GM18951 (cell line): ENCODE measurements around the gene BOLA3.

Experiments used
- POLR2A ChIP-seq: IDR thresholded peaks from 4 replicates; pipeline ENCODE4 v1.6.1; 2011; ENCODE audit warnings: mild to moderate bottlenecking; ENCODE audit not compliant: insufficient read length, insufficient read depth; ENCODE audit errors: extremely low read depth
- in situ Hi-C: fragments of 300-500 bp; cut with MboI; formaldehyde crosslinking; loops from one replicate; pipeline ENCODE4 v1.12.0; 2022; ENCODE audit warnings: low sequenced_read_pairs, mixed read lengths, inconsistent platforms; ENCODE audit not compliant: unreplicated experiment

The BOLA3 gene

DNA sequence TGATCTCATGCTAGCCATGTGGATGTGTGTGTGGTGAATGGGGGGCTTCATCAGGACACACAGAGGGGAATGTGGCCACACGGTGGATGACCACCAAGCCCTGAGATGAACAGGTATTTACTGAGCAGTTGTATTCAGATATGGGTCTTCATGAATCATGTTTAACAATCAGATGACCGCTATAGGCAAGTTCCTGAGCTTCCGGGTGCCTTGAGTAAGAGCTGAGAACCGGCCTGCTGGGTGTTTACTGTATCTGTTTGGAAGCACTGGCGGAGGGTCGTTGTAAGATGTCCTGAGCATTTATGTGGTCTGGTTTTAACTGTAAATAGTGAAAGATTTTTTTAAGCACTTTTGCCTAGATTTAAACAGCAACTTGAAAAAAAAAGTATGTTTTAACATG, 43.9 kb downstream of the BOLA3 start:
- TF ChIP-seq POLR2A = no peak
- in situ Hi-C loops = no loop called here

DNA sequence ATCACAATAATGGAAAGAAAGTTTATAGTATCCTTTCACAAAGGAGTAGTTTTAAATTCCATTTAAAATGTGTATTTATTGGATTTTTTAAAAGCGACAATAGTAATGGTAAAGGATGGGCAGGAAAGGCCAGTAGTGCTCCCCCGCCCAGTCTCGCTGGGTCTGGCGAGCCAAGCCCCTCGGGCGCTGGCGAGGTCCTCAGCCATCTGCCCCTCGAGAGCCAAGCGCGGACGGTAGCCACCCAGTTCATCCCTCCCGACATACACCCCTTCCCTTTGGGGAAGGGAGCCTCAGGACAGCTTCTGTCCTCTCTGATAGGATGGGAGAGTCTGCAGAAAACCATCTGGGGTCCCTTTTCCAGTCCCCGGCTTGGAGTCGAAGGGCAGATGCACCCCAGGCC, 45.2 kb downstream of the BOLA3 start:
- in situ Hi-C loops = no loop called here
- no peak for TF ChIP-seq POLR2A

DNA sequence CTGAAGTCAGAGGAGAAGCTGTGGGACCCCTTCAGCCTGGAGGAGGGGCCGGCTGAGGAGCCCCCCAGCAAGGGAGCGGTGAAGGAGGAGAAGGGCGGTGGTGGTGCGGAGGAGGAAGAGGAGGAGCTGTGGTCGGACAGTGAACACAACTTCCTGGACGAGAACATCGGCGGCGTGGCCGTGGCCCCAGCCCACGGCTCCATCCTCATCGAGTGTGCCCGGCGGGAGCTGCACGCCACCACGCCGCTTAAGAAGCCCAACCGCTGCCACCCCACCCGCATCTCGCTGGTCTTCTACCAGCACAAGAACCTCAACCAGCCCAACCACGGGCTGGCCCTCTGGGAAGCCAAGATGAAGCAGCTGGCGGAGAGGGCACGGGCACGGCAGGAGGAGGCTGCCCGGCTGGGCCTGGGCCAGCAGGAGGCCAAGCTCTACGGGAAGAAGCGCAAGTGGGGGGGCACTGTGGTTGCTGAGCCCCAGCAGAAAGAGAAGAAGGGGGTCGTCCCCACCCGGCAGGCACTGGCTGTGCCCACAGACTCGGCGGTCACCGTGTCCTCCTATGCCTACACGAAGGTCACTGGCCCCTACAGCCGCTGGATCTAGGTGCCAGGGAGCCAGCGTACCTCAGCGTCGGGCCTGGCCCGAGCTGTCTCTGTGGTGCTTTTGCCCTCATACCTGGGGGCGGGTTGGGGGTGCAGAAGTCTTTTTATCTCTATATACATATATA, 46.0 kb downstream of the BOLA3 start:
- in situ Hi-C loops = no loop called here
- TF ChIP-seq POLR2A = no peak

DNA sequence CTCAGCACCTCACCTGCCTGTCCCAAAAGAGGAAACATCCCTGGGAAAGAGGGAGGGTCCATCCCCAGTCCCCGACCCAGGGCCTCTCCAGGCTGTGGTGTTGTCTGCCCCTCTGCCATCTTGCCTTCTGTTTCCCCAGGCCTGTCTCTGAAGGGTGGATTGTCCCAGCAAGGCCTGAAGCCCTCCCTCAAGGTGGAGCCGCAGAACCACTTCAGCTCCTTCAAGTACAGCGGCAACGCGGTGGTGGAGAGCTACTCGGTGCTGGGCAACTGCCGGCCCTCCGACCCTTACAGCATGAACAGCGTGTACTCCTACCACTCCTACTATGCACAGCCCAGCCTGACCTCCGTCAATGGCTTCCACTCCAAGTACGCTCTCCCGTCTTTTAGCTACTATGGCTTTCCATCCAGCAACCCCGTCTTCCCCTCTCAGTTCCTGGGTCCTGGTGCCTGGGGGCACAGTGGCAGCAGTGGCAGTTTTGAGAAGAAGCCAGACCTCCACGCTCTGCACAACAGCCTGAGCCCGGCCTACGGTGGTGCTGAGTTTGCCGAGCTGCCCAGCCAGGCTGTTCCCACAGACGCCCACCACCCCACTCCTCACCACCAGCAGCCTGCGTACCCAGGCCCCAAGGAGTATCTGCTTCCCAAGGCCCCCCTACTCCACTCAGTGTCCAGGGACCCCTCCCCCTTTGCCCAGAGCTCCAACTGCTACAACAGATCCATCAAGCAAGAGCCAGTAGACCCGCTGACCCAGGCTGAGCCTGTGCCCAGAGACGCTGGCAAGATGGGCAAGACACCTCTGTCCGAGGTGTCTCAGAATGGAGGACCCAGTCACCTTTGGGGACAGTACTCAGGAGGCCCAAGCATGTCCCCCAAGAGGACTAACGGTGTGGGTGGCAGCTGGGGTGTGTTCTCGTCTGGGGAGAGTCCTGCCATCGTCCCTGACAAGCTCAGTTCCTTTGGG, 47.2 kb downstream of the BOLA3 start:
- in situ Hi-C loops = no loop called here
- TF ChIP-seq POLR2A = no peak

DNA sequence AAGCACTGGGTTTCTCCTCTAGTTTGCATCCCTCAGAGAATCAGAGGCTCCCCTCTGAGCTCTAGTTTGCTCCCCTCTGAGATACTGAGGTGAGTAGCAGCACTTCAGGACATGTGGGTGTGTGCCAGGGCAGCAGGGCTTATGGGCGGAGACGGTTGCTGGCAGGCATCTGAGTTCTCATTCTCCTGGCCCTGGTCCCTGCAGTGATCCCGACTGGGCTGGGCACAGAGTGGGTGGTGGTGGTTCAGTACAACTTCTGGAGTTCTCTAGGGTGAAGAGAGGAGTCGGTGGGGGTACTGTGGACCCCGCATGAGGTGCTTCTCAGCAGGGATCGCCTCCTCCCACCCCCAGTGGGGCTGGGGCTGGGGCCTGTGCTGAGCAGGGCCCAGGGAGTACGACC, 47.9 kb downstream of the BOLA3 start:
- TF ChIP-seq POLR2A = no peak
- in situ Hi-C loops = no loop called here

DNA sequence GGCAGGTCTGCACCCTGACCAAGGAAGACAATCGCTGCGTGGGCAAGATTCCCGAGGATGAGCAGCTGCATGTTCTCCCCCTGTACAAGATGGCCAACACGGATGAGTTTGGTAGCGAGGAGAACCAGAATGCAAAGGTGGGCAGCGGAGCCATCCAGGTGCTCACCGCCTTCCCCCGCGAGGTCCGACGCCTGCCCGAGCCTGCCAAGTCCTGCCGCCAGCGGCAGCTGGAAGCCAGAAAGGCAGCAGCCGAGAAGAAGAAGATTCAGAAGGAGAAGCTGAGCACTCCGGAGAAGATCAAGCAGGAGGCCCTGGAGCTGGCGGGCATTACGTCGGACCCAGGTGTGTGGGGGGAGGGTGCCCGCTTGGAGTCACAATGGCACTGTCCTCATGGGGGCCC, 48.4 kb downstream of the BOLA3 start:
- in situ Hi-C loops = no loop called here
- no peak for TF ChIP-seq POLR2A

DNA sequence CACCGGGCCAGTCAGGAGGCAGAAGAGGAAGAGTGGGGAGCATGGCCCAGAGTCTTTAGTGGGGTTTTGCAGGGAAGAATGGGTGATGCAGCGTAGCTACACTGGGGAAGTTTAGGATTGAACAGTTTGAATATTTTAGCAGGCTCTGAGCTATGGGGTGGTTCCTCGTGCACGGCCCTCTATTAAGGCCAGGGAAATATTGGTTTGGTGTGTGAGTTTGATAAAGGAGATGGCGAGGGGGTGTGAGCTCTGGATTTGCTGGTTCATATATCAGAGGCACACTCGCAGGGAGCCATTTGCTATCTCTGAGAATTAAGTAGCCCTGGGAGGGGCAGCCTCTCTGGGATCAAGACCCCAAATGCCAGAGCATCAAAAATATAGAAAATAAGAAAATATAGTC, 50.1 kb downstream of the BOLA3 start:
- in situ Hi-C loops = no loop called here
- no peak for TF ChIP-seq POLR2A

DNA sequence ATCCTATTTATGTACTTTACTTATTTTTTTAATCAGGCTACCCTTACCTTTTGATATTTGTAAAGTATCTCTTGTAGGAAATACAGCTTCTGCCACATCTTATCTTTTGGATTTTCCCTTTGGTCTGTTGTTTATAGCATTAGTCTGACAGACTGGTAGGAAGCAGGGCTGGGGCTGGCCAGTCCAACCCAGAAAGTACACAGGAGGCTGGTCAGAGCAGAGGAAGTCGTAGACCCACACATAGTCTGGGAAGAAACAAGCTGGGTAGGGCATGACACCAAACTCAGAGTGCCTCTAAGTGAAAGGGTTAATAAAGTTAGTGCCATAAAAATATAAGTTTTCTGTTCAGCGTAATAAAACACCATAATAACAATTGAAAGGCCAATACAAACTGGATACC, 51.7 kb downstream of the BOLA3 start:
- TF ChIP-seq POLR2A = no peak
- in situ Hi-C loops = no loop called here

DNA sequence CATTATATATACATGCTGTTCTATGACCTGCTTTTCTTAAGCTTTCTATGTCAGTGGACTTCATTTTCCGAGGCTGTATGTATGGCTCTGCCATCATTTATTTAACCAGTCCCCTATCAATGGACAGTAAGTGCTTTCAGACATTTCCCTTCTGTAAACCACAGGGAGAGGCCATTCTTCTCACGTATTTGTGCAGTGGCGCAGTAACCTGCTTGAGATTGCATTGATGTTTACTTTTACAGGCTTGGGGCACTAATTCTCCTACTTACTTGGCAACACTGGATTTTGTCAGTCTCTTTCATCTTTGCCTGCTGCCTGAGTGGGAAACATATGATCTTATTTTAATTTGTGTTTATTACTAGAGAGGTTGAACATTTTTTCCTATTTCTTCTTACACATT, 52.1 kb downstream of the BOLA3 start:
- in situ Hi-C loops = no loop called here

DNA sequence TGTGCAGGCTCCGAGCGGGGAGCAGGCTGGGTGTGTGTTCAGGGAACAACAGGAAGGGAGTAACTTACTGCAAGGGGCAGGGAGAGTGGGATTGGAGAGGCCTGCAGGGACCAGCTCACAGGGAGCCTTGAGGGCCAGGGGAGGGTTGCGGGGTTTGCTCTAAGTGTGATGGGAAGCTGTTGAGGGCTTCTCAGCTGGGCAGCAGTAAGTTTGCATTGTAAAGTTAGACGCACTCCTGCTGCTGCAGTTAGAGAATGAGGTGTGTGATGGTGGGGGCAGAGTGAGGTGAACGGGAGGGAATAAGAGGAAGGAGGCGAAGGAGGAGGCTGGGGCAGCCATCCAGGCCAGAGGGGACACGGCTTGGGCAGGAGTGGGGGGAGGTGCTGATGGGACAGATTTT, 53.4 kb downstream of the BOLA3 start:
- in situ Hi-C loops = no loop called here

More for the DNA sequence above, 52.1 kb downstream of the BOLA3 start:
- TF ChIP-seq POLR2A = no peak

DNA sequence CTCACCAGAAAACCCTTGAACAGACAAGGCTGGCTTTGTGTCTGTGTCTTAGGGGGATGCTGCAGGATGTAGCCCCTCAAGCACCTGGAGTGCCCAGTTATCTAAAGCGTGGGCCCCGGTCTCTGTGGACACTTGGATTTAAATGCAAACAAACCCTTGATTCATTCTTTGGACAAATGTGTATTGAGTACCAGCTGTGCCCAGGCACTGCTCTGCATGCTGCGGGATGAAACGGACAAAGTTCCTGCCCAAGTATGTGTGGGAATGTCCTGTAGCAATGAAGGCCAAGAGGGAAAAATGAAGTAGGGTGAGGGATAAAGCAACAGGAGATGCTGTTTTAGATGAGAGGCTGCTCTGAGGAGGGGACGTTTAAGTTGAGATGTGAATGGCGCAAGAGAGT, 53.9 kb downstream of the BOLA3 start:
- TF ChIP-seq POLR2A = no peak
- in situ Hi-C loops = no loop called here

More for the DNA sequence above, 53.4 kb downstream of the BOLA3 start:
- no peak for TF ChIP-seq POLR2A

DNA sequence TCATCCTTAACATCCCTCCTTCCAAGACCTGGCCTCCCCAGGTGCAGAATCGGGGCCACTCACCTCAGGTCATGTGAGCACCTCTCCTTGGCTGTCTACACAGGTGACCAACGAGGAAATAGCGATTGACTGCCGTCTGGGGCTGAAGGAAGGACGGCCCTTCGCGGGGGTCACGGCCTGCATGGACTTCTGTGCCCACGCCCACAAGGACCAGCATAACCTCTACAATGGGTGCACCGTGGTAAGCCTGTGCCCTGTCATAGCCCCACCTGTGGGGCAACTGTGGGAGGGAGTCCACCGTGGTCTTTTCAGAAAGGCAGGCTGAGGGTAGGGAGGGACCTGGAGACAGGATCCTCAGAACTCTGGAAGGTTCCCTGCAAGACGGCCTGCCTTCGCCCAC, 54.3 kb downstream of the BOLA3 start:
- TF ChIP-seq POLR2A = no peak

DNA sequence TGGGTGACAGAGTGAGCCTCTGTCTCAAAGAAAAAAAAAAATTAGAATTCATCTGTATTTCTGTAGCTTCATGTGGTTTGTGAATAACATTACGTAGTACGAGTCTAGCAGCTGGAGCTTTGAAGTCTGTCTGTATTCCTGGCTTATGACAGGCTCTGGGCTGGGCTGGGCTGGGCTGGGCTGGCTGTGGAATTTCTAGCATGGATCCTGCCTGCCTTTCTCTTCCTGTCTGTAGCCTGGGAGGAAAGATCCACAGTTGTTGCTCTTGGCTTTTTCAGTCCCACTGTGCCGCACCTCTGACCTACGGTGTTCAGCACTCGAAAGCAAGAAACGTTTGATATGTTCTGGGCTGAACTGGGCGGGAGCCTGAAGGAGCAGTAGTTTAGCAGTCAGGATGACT, 55.4 kb downstream of the BOLA3 start:
- in situ Hi-C loops = no loop called here
- TF ChIP-seq POLR2A = no peak

More for the DNA sequence above, 54.3 kb downstream of the BOLA3 start:
- in situ Hi-C loops = no loop called here

DNA sequence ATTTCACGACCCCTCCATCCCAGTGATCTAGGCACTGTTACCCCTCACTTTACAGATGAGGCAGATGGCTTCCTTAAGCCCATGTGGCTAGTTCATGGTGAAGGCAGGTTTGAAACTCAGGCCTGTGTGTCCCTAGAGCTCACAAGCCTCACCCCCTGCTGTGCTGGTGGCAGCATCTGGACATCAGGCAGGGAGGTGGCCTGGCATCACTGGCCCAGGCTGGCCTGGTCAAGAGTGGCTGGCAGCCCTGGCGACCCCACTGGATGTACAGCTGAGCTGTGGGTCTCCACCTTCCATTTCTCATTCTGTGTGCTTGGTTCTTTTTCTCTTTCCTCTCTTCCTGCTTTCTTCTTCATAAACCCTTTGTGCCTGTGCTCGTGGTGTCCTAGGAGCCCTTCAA, 56.3 kb downstream of the BOLA3 start:
- no peak for TF ChIP-seq POLR2A
- in situ Hi-C loops = no loop called here
